Measurements from ENCODE around the gene TYW1B.
"Not testable (repeated sequence)": the region's sequence is repeated elsewhere in the genome, so short reads cannot be mapped to it uniquely, and the experiment has no call there.

TYW1B gene

GRCh38 chr7:72577107-72577506 is 250.9 kb downstream of the TYW1B start:
- Histone ChIP-seq H3K27ac (no peak overlapping the region), H3K27me3 (no peaks in the 10 kb centered on the region), H3K4me1 (ENCODE audit: control insufficient read depth in 1 of 2, insufficient read depth in 1 of 2, low read depth in 1 of 2, low read length in 1 of 2) (no peaks in the 10 kb centered on the region), H3K9me3 (no peaks in the 10 kb centered on the region), H3K4me3 (ENCODE audit: low read depth in 1 of 2, low read length in 1 of 2) (no peak overlapping the region), H3K36me3 (no peaks in the 10 kb centered on the region)
- no peak for TF ChIP-seq CTCF (IDR thresholded peaks at IDR 0.05)

GRCh38 chr7:72561988-72562387 is 266.0 kb downstream of the TYW1B start:
- H3K27ac ChIP-seq; H3K4me1 ChIP-seq (ENCODE audit: control insufficient read depth in 1 of 2, insufficient read depth in 1 of 2, low read depth in 1 of 2, low read length in 1 of 2); H3K27me3 ChIP-seq; H3K4me3 ChIP-seq (ENCODE audit: low read depth in 1 of 2, low read length in 1 of 2); H3K9me3 ChIP-seq; H3K36me3 ChIP-seq: not testable (repeated sequence)

DNA sequence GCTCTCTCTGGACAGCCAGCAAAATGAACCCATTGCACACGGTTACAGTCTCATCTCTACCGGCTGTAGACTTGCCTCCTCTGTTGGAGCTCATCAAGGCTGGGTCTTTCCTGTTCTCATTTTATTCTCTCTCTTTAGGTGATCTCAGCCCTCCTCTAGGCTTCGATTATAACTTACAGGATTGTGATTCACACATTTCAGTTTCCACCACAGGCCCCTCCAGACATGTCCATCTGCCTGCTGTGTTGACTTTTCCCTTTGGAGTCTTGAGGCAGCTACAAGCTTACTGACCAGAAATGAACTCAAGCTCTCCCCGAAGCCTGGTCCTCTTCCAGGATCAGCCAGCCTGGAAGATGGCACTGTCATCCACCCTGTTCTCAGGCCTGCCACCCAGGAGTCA is 268.5 kb downstream of the TYW1B start:
- H3K27ac ChIP-seq; H3K4me1 ChIP-seq (ENCODE audit: control insufficient read depth in 1 of 2, insufficient read depth in 1 of 2, low read depth in 1 of 2, low read length in 1 of 2); H3K4me3 ChIP-seq (ENCODE audit: low read depth in 1 of 2, low read length in 1 of 2); H3K27me3 ChIP-seq; H3K9me3 ChIP-seq; H3K36me3 ChIP-seq: not testable (repeated sequence)

- H3K4me3 ChIP-seq (ENCODE audit: low read depth in 1 of 2, low read length in 1 of 2); H3K4me1 ChIP-seq (ENCODE audit: control insufficient read depth in 1 of 2, insufficient read depth in 1 of 2, low read depth in 1 of 2, low read length in 1 of 2); H3K27me3 ChIP-seq; H3K9me3 ChIP-seq; H3K27ac ChIP-seq; H3K36me3 ChIP-seq: not testable (repeated sequence)
These were observed 271.3 kb downstream of the TYW1B start for GRCh38 chr7:72556733-72557132.

DNA sequence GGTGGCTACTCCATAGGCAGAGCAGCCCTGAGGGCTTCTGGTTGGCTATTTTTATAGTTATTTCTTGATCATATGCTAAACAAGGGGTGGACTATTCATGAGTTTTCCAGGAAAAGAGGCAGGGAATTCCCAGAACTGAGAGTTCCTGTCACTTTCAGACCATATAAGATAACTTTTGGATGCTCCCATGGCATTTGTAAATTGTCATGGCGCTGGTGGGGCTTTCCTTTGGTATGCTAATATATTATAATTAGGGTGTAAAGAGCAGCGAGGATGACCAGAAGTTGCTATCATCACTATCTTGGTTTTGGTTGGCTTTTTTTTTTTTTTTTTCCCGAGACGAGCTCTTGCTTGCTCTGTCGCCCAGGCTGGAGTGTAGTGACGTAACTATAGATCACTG is 272.8 kb downstream of the TYW1B start:
- H3K36me3 ChIP-seq; H3K27ac ChIP-seq; H3K4me3 ChIP-seq (ENCODE audit: low read depth in 1 of 2, low read length in 1 of 2); H3K27me3 ChIP-seq; H3K4me1 ChIP-seq (ENCODE audit: control insufficient read depth in 1 of 2, insufficient read depth in 1 of 2, low read depth in 1 of 2, low read length in 1 of 2); H3K9me3 ChIP-seq: not testable (repeated sequence)

DNA sequence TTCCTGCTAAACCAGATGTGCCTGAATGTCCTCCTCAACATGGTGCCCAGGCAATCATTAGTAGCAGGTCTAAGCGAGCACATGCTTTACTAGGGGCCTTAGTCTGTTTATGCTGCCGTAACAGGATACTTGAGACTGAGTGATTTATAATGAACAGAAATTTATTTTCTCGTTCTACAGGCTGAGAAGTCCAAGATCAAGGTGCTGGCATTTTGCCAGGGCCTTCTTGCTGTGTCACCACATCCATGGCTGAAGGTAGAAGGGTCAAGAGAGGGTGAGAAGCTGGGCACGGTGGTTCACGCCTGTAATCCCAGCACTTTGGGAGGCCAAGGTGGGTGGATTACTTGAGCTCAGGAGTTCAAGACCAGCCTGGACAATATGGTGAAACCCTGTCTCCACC is 273.6 kb downstream of the TYW1B start:
- H3K36me3 ChIP-seq; H3K4me1 ChIP-seq (ENCODE audit: control insufficient read depth in 1 of 2, insufficient read depth in 1 of 2, low read depth in 1 of 2, low read length in 1 of 2); H3K27ac ChIP-seq; H3K9me3 ChIP-seq; H3K27me3 ChIP-seq; H3K4me3 ChIP-seq (ENCODE audit: low read depth in 1 of 2, low read length in 1 of 2): not testable (repeated sequence)

- H3K36me3 ChIP-seq; H3K9me3 ChIP-seq; H3K27ac ChIP-seq; H3K4me1 ChIP-seq (ENCODE audit: control insufficient read depth in 1 of 2, insufficient read depth in 1 of 2, low read depth in 1 of 2, low read length in 1 of 2); H3K27me3 ChIP-seq; H3K4me3 ChIP-seq (ENCODE audit: low read depth in 1 of 2, low read length in 1 of 2): not testable (repeated sequence)
These were observed 277.5 kb downstream of the TYW1B start for GRCh38 chr7:72550454-72550853.

- not testable (repeated sequence) for H3K36me3 ChIP-seq; H3K27me3 ChIP-seq; H3K27ac ChIP-seq; H3K4me1 ChIP-seq (ENCODE audit: control insufficient read depth in 1 of 2, insufficient read depth in 1 of 2, low read depth in 1 of 2, low read length in 1 of 2); H3K9me3 ChIP-seq; H3K4me3 ChIP-seq (ENCODE audit: low read depth in 1 of 2, low read length in 1 of 2)
These were observed 281.3 kb downstream of the TYW1B start for GRCh38 chr7:72546586-72547237.

DNA sequence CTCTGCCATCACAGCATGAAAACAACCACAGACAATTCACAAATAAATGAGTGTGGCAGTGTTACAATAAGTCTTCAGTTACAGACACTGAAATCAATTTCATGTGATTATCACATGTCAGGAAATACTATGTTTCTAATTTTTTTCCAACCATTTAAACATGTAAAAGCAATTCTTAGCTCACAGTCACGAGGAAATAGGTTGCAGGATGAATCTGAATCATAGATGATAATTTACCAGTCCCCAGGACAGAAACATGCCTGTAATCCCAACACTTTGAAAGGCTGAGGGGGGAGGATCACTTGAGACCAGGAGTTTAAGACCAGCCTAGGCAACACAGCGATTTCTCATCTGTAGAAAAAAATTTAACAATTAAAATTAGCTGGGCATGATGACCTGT is 283.5 kb downstream of the TYW1B start:
- not testable (repeated sequence) for H3K27me3 ChIP-seq; H3K4me1 ChIP-seq (ENCODE audit: control insufficient read depth in 1 of 2, insufficient read depth in 1 of 2, low read depth in 1 of 2, low read length in 1 of 2); H3K27ac ChIP-seq; H3K4me3 ChIP-seq (ENCODE audit: low read depth in 1 of 2, low read length in 1 of 2); H3K36me3 ChIP-seq; H3K9me3 ChIP-seq

GRCh38 chr7:72540923-72541322 is 287.1 kb downstream of the TYW1B start:
- no peaks in the 10 kb centered on the region for H3K4me1 ChIP-seq (ENCODE audit: control insufficient read depth in 1 of 2, insufficient read depth in 1 of 2, low read depth in 1 of 2, low read length in 1 of 2)
- no peak for TF ChIP-seq CTCF (IDR thresholded peaks at IDR 0.05)
- no peaks in the 10 kb centered on the region for H3K36me3 ChIP-seq
- H3K27me3 ChIP-seq = no peaks in the 10 kb centered on the region
- no peaks in the 10 kb centered on the region for H3K9me3 ChIP-seq
- no peak overlapping the region for H3K27ac ChIP-seq
- no peak overlapping the region for H3K4me3 ChIP-seq (ENCODE audit: low read depth in 1 of 2, low read length in 1 of 2)

All from neutrophil (primary cell).